C4-2B (cell line): Measurements from ENCODE around the gene NCAPD3.

ENCODE experiments used
- H3K27ac ChIP-seq: fragments of 450-650 bp; 2 replicates; pipeline ENCODE4 v1.5.1; 2017
- ZFX ChIP-seq: fragments of 450-650 bp; IDR thresholded peaks from 2 replicates; pipeline ENCODE4 v1.6.1; 2017
- TF ChIP-seq, protein P1 (sequence below): fragments of 450-650 bp; conservative IDR thresholded peaks from 2 replicates; pipeline ENCODE4 v1.5.1; 2017; ENCODE audit warnings: mild to moderate bottlenecking

Gene NCAPD3

DNA sequence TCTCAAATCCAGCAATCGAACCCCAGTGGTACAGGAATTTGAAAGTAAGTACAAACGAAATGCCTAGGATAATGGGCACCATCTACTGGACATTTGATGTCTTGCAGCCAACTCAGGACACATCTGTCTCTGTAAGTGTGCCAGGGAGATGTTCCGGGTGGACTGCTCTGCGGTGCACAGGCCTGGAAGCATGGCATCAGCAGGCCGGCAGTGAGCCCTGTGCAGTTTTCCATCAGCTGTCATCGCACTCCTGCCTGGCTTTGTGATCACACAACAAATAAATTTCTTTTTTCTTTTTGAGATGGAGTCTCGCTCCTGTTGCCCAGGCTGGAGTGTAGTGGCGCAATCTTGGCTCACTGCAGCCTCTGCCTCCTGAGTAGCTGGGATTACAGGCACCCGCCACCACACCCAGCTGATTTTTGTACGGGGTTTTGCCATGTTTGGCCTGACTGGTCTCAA lies 83.9 kb downstream of the NCAPD3 start:
- TF ChIP-seq, protein P1, sequence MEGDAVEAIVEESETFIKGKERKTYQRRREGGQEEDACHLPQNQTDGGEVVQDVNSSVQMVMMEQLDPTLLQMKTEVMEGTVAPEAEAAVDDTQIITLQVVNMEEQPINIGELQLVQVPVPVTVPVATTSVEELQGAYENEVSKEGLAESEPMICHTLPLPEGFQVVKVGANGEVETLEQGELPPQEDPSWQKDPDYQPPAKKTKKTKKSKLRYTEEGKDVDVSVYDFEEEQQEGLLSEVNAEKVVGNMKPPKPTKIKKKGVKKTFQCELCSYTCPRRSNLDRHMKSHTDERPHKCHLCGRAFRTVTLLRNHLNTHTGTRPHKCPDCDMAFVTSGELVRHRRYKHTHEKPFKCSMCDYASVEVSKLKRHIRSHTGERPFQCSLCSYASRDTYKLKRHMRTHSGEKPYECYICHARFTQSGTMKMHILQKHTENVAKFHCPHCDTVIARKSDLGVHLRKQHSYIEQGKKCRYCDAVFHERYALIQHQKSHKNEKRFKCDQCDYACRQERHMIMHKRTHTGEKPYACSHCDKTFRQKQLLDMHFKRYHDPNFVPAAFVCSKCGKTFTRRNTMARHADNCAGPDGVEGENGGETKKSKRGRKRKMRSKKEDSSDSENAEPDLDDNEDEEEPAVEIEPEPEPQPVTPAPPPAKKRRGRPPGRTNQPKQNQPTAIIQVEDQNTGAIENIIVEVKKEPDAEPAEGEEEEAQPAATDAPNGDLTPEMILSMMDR: peak; percentile 91
- no peak for TF ChIP-seq ZFX
- H3K27ac ChIP-seq: no peak overlapping the region

- TF ChIP-seq, protein P1: no peak
- TF ChIP-seq ZFX: no peak
- no peak overlapping the region for H3K27ac ChIP-seq
Measured at GRCh38 chr11:134139303-134139872, 84.4 kb downstream of the NCAPD3 start.

GRCh38 chr11:134138376-134138775 lies 85.4 kb downstream of the NCAPD3 start:
- H3K27ac ChIP-seq: no peak overlapping the region
- no peak for TF ChIP-seq ZFX
- TF ChIP-seq, protein P1: no peak

DNA sequence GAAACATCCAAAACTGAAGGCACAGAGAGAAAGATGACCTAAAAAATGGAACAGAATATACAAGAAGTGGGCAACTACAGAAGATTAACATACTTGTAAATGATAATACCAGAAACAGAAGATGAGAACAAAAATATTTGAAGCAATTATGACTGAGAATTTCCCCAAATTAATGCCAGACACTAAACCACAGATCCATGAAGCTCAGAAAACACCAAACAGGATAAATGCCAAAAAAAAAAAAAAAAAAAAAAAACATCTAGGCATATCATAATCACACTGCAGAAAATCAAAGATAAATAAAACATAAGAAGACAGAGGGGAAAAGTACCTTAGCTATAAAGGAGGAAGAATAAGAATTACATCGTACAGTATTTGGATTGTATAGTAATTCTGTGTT lies 89.6 kb downstream of the NCAPD3 start:
- H3K27ac ChIP-seq: no peak overlapping the region
- TF ChIP-seq ZFX: no peak
- TF ChIP-seq, protein P1: no peak

DNA sequence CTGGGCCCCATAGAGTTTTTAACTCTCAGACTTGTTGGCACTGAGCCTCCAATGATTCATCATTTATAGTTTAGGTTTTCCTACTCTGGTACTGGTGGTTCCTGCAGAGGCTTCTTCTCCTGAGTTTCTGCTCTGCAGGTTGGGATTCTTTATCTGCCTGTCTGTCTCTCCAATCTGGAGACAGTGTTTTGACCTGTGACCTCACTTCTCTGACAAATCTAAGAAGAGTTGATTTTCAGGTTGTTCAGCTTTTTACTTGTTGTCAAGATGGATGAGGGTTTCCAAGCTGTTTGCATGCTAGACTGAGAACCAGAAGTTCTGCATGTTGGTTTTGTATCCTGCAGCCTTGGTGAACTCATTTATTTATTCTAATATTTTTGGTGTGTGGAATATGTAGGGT lies 91.0 kb downstream of the NCAPD3 start:
- peak overlapping the region; percentile 37; the same call in 1 of the 2 replicates for H3K27ac ChIP-seq
- no peak for TF ChIP-seq ZFX
- TF ChIP-seq, protein P1: no peak

- H3K27ac ChIP-seq: no peak overlapping the region
- no peak for TF ChIP-seq ZFX
- TF ChIP-seq, protein P1: no peak
Measured at GRCh38 chr11:134131628-134132244, 92.0 kb downstream of the NCAPD3 start.

DNA sequence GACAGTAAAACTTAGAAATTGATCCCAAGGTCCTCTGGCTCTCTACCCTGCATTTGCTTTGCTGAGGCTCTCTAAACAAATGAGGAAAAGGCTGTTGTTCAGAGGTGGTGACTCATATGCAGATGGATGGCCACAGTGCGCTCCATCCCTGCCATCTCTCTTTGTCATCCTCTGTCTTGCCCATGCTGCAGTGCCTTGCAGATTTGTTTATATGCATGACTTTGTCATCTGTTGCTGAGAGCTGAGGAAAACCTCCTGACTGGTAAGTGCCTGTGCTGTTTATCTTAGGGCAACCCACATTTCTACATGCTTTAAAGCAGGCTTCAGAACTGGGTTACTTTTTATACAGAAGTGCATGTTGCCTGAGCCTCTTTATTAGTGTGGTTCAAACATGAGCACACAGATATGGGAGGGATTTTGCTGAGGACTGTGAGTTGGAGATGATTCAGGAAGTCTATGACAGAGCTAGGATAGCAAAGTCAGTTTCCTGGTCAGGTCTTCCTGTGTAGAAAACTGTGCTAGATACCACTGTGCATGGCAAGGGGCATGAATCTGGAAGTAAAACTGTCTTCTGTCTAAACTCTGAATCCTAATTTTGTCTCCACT lies 97.4 kb downstream of the NCAPD3 start:
- H3K27ac ChIP-seq: no peak overlapping the region
- TF ChIP-seq, protein P1: no peak
- no peak for TF ChIP-seq ZFX
